Adipose tissue (tissue), 3 donors: ENCODE results near the gene SDF2L1. TPM values are rescaled to one million over a fixed set of nuclear protein-coding genes. Genes with fewer than 3 reads are reported as not detected.
"Not testable (repeated sequence)": the region's sequence is repeated elsewhere in the genome, so short reads cannot be mapped to it uniquely, and the experiment has no call there.

Experiments used
- H3K27ac ChIP-seq: one replicate; pipeline ENCODE4 v1.5.1; 2013; ENCODE audit warnings: low read depth, low read length
- WGBS, 3 donors: extraction: QIAGEN DNeasy Blood & Tissue Kit; methylation state at CpG; one replicate each; pipeline ENCODE4 v1.1.7; 2013; 5-methylcytosine and 5-hydroxymethylcytosine counted together
- polyA plus RNA-seq, 3 donors: library from polyadenylated mRNA; stranded (reverse); fragments of 200-250 nt; gene quantifications; one replicate each; pipeline ENCODE4 v1.2.3, GENCODE V29; 2013
- donor health status: healthy with polysubstance abuse.
- donor health status: Bipolar disorder and iron deficiency.
- donor health status: healthy.

SDF2L1 gene
- polyA plus RNA-seq, 3 donors, result 18.1 to 69.9 (median 43.6) TPM

DNA sequence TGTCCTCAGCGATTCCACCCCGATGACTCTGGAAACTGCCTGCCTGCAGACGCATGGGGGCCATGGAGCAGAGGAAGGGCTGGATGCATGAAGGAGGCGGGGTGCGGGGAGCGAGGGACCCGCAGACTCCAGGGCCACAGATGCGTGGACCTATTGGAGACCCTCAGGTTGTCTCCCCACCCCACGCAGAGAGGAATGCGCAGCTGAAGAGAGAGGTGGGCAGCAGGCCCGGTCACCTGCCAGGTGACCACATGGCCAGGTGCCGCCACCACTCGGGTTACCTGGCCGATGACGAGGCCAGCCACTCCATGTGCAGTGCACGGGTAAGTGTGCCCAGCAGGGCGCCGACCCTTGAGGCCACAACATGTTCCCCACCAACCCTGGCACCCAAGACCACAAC, 9.2 kb upstream of the SDF2L1 start:
- 83 to 98% (median 96%) methylated on average over 18 of the region's 18 CpGs for WGBS, 3 donors
- no peak overlapping the region for H3K27ac ChIP-seq

GRCh38 chr22:21633481-21633880, 8.6 kb upstream of the SDF2L1 start:
- H3K27ac ChIP-seq, result no peak overlapping the region
- 92 to 98% (median 95%) methylated on average over 4 of the region's 4 CpGs for WGBS, 3 donors

DNA sequence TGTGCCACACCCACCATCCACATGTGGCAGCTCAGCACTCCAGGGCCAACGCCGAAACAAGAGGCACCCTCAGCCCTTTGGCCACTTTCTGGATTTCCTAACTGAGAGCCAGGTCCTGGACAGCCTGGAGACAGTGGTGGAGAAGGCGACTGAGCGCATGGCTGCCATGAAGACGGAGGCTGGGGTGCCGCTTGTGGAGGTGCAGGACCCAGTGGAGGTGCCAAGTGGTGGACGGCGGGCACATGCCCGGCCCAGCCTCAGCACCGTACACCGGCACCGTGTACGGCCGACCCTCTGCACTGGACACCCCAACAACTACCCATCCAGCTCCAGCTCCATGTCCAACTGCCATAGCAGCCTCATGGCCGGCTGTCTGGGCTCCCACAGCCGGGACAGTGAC, 8.0 kb upstream of the SDF2L1 start:
- 97% methylated on average over 15 to 16 of the region's 16 CpGs for WGBS, 3 donors
- H3K27ac ChIP-seq, result no peak overlapping the region

GRCh38 chr22:21634844-21635243, 7.3 kb upstream of the SDF2L1 start:
- H3K27ac ChIP-seq, result no peak overlapping the region
- WGBS, 3 donors, result 83 to 86% (median 84%) methylated on average over 19 of the region's 19 CpGs

DNA sequence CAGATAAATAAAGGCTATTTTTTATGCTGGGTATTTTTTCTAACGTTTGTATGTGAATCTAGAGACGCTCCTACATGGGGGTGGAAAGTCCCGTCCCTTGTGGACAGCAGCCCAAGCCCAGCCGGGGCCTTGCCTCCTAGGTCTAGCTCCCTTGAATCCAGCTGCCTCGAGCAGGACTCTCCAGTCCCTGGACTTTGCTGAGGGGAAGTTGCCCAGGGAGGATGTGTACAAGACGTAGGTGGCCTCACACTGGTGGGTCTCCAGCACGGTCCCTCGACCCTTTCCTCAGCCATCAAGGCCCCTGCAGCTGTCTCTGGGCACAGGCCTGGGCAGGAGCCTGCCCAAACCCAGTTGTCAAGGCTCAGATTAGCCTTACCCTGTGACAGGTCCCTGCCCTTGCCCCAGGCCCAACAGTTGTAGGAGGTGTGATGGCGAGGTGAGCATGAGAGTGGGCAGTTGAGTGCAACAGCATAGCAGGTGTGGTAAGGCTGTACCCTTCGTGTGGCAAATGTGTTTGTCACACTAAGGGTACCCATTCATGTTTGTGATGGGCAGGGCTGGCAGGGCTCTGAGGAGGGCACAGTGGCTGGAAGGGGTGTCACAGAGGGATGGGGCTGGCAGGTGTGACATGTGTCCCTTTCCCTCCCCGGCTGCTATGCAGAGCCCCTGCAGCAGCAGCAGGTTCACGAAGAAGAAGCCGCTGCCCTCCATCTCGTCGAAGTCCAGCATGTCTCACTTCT, 6.2 kb upstream of the SDF2L1 start:
- H3K27ac ChIP-seq, result no peak overlapping the region
- 82 to 86% (median 83%) methylated on average over 15 of the region's 15 CpGs for WGBS, 3 donors

GRCh38 chr22:21636629-21637218, 5.4 kb upstream of the SDF2L1 start:
- H3K27ac ChIP-seq, result no peak overlapping the region
- WGBS, 3 donors, result 90 to 93% (median 92%) methylated on average over 17 of the region's 17 CpGs

DNA sequence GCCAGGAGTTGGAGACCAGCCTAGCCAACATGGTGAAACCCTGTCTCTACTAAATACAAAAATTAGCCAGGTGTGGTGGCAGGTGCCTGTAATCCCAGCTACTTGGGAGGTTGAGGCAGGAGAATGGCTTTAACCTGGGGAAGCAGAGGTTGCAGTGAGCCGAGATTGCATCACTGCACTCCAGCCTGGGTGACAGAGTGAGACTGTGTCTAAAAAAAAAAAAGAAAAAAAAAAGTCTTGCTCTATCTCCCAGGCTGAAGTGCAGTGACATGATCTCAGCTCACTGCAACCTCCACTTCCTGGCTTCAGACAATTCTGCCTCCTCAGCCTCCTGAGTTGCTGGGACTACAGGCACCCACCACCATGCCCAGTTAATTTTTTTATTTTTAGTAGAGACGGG, 4.7 kb upstream of the SDF2L1 start:
- 80 to 96% (median 88%) methylated on average over 2 of the region's 2 CpGs for WGBS, 3 donors
- H3K27ac ChIP-seq, result not testable (repeated sequence)

- WGBS, 3 donors, result 70 to 82% (median 81%) methylated on average over 4 of the region's 4 CpGs
- H3K27ac ChIP-seq, result no peak overlapping the region
Measured at GRCh38 chr22:21639359-21639758, 2.7 kb upstream of the SDF2L1 start.

DNA sequence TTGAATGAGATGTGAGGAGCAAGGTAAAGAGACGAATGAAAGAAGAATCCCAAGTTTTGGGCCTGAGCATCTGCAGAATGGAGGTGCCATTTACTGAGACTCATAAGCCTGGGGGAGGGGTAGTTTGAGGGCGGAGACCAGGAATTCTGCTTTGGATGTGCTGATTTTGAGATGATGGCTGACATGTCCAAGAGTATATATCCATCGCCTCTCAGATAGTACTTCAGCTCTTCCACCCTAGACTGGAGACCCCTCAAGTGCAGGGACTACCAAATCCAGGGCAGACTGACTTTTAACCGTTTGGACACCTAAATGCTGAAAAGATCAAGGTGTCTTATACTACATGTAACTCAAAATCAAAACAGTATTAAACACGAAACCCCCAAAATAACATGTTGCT, 1.3 kb upstream of the SDF2L1 start:
- H3K27ac ChIP-seq, result no peak overlapping the region
- 79 to 85% (median 85%) methylated on average over 5 of the region's 5 CpGs for WGBS, 3 donors

DNA sequence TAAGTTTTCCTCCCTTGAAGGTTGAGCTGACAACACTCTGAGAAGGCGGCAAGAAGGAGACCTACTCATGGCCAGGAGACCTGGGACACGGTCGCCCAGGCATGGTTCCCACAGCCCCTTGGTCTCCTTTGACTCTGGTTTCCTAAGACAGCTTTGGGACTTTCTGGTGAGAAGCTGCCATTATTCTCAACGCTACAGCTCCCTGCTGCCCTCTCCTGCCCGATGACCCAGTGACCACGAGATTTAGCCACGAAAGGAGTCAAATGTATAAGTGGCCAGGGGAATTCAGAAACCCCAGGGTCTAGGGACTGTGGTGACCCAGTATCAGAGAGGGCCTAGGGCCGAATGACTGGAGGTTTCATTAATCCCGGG, 699 bp upstream of the SDF2L1 start:
- no peak overlapping the region for H3K27ac ChIP-seq
- 4 to 8% (median 6%) methylated on average over 9 of the region's 9 CpGs for WGBS, 3 donors

DNA sequence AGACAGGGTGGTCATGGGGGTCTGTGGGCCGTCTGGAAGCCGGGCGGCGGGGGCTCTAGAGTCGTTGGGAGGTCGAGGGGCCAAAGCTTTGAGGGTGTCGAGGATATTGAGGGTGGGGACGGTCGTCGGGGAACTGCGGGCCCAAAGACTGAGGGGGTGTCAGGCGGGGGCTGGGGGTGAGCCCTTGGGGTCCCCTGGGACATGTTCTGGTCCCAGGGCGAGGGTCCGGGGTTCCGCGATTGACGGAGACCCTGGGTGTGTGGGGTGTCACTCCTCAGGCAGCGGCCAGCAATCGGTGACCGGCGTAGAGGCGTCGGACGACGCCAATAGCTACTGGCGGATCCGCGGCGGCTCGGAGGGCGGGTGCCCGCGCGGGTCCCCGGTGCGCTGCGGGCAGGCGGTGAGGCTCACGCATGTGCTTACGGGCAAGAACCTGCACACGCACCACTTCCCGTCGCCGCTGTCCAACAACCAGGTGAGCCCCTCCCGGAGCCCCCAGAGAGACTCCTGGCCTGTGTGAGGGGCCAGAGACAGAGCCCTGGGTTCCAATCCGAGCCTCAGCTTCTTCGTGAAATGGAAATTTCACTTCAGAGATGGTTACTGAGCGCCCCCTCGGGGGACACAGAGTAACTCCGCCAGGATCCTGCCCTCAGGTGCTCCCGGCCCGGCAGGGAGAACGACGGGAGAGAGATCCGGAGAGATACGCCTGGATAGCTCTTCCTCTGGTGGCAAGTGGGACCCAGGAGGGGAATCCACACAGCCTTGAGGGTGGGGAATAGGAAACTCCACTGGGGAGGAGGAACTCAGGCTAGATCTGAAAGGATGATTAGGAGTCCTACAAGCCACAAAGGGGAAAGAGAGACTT, 714 bp downstream of the SDF2L1 start:
- 1% methylated on average over 45 to 56 of the region's 56 CpGs for WGBS, 3 donors
- H3K27ac ChIP-seq, result no peak overlapping the region

DNA sequence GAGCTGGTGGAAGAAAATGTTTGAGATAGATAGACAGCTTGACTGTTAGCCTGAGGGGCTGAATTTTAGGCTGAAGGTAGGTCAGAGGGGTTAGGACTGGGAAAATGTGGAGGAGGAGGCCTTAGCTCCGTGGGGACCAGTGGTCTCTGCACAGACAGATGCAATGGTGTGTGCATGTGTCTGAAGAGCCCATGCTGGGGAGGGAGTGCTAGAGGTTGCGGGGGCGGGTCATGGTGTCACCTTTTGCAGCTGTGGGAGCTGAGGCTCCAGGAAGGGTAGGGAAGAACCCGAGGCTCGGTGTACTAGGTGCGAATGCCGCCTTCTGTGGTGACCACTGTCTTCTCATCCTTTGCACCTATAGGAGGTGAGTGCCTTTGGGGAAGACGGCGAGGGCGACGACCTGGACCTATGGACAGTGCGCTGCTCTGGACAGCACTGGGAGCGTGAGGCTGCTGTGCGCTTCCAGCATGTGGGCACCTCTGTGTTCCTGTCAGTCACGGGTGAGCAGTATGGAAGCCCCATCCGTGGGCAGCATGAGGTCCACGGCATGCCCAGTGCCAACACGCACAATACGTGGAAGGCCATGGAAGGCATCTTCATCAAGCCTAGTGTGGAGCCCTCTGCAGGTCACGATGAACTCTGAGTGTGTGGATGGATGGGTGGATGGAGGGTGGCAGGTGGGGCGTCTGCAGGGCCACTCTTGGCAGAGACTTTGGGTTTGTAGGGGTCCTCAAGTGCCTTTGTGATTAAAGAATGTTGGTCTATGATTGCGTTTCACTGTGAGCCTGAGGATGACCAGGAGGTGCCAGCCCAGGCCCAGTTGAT, 1.6 kb downstream of the SDF2L1 start:
- H3K27ac ChIP-seq, result no peak overlapping the region
- WGBS, 3 donors, result 76 to 89% (median 88%) methylated on average over 22 of the region's 22 CpGs

DNA sequence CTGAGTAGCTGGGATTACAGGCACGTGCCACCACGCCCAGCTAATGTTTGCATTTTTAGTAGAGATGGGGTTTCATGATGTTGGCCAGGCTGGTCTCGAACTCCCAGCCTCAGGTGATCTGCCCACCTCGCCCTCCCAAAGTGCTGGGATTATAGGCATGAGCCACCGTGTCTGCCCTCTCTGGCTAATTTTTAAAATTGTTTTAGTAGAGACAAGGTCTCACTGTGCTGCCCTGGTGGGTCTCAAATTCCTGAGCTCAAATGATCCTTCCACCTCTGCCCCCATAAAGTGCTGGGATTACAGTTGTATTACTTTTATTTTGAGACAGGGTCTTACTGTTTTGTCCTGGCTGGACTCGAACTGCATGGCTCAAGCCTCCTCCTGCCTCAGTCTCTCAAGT, 3.4 kb downstream of the SDF2L1 start:
- WGBS, 3 donors, result 87 to 96% (median 92%) methylated on average over 6 of the region's 6 CpGs

DNA sequence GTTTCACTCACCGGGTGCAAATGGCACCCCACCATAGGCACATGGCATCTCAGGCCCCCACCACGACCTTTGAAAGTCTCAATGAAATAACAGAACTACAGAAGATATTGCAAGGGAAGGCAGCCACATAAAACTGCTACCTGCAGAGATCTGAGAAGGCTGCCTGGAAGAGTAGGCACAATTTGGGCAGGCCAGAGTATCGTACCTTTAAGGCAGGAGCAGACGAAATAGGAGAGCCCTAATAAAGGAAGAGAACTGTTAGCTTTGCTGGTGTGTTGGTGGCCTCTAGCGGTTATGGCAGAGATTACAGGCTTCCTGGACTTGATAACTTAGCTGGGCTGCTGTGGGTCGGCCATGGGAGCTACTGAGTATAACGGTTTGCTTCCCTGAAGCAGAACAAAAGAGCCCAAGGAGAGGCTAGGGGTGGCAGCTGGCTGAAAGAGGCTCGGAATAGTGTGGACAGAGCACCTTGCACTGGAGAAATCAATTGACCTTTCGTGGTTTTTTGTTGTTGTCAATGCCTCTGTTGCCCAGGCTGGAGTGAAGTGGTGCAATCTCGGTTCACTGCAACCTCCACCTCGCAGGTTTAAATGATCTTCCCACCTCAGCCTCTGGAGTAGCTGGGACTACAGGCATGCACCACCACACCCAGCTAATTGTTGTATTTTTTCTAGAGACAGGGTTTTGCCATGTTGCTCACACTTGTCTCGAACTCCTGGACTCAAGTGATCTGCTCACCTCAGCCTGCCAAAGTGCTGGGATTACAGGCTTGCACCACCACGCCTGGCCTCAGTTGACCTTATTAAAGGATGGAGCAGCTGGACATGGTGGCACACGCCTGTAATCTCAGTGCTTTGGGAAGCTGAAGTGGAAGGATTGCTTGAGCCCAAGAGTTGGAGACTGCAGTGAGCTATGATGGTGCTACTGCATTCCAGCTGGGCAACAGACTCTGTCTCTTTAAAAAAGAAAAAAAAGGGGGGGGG, 4.8 kb downstream of the SDF2L1 start:
- 44 to 47% (median 47%) methylated on average over 14 of the region's 14 CpGs for WGBS, 3 donors
- H3K27ac ChIP-seq, result no peak overlapping the region

More for the DNA sequence above, 3.4 kb downstream of the SDF2L1 start:
- H3K27ac ChIP-seq, result not testable (repeated sequence)

- no peak overlapping the region for H3K27ac ChIP-seq
- WGBS, 3 donors, result 90 to 95% (median 91%) methylated on average over 7 of the region's 7 CpGs
Measured at GRCh38 chr22:21650280-21650679, 8.2 kb downstream of the SDF2L1 start.

- WGBS, 3 donors, result 18 to 22% (median 21%) methylated on average over 6 of the region's 6 CpGs
- H3K27ac ChIP-seq, result no peak overlapping the region
Measured at GRCh38 chr22:21650823-21651520, 8.9 kb downstream of the SDF2L1 start.

DNA sequence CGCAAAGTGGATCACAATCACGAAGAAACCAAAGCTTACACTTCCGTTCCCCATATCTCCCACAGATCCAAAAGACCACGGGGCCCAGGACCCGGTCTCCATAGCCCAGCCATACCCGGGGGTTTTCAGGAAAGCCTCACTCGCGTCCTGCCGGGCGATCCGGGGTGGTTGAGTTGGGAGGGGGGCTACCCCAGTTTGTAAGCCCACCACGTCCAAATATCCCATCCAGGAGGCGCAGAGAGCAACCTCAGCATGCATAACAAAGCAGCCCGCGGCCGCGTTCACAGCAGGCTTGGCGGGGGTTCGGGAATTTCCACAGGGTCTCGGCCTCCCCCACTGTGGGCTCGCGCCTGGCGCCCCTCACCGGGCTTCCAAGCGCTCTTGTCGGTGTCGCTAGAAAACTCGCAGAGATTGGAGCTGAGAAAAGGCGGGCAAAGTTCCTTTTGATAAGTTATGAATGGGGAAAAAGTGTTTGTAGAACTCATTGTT, 9.5 kb downstream of the SDF2L1 start:
- 1 to 4% (median 1%) methylated on average over 29 of the region's 29 CpGs for WGBS, 3 donors
- H3K27ac ChIP-seq, result no peak overlapping the region
